DMS79 treated with DMSO at 0.1 percent for 48 hours (cell line): ENCODE results near the gene INHBB.
"Not testable (repeated sequence)": the region's sequence is repeated elsewhere in the genome, so short reads cannot be mapped to it uniquely, and the experiment has no call there.

Experiments used
- DNase-seq: peaks from one replicate; lab custom pipeline; 2025; lab: John Stamatoyannopoulos, UW

The INHBB gene

GRCh38 chr2:120381661-120382060 is 35.7 kb downstream of the INHBB start:
- no peak for DNase-seq

- no peak for DNase-seq
Observed at GRCh38 chr2:120382541-120383144, 36.7 kb downstream of the INHBB start.

GRCh38 chr2:120383191-120383590 is 37.3 kb downstream of the INHBB start:
- no peak for DNase-seq

DNA sequence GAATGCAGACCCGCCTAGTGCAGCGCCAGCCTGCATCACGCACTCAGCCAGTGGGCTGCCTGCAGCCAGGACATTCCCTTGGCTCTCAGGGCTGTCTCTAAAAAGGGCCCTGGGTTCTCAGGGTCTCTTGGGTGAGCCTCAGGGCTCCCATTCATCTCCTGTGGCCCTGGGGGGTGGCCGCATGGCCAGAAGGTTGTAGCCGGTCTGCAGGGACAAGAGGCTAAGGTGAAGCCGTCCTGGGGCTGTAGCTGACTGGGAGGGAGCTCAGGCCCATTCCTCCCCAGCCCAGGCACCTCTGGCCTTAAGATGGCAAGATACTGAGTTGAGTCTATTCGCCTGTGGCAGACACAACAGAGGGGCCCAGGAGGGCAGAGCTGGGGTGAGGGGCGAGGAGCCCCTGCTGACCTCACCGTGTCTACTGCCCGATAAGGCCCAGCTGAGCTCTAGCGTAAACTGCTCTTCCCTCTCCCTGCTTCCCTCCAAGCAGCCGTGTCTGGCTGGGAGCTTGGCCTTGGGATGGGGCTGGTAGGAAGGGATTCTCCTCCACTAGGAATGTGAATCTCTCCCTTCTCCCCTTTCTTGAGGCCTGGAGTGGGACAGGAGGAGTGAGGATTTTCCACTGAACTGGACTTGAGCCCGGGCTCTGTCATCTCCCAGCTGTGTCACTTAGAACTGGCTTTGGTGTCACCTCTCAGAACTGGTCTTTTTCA is 37.9 kb downstream of the INHBB start:
- no peak for DNase-seq

- no peak for DNase-seq
Observed at GRCh38 chr2:120384486-120385354, 38.8 kb downstream of the INHBB start.

- no peak for DNase-seq
Observed at GRCh38 chr2:120385355-120386127, 39.6 kb downstream of the INHBB start.

GRCh38 chr2:120388222-120389035 is 42.5 kb downstream of the INHBB start:
- no peak for DNase-seq

DNA sequence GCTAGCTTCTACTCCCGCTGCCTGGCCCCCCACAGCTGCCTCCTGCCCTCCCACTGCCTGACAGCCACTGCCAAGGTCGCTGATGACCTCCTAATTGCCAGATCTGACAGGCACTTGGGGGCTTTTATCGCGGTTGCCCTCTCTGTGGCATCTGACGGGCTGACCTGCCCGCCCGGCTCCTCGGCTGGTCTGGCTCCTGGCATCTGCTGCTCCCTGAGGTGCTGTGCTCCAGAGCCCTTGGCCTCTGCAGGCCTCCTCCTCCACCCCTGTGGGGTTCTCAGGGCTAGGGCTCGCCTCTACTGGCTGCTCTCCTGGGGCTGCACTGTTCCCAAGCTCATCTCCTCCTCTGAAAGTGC is 43.1 kb downstream of the INHBB start:
- DNase-seq, result no peak

DNA sequence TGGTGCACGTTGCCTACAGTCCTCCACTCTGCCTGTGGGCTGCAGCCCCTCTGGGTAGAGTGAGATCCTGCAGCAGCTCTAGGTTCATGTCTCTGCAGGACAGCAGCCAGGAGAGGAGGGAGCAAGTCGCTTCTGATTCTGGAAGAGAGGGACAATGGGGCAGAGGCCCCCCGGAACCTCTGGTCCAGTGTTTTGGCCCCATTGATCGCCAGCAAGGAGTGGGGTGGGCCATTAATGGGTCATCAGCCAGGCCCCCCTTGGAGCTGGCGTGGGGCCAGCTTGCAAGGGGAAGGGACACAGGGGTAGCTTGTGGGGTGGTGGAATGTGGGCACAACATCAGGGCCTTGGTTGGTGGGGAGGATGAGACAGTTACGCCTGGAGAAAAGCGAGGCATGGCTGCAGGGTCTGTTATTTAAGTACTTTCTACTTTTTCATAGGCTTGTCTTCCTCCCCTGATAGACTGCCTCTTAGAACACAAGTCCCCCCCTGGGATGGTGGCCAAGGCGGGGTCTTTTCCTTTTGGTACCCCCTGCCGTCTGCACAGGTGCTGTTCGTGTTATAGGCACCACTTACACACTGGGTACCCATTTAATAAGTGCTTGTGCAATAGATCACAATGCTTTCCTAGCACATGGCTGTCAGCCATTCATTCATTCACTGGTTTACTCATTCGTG is 44.6 kb downstream of the INHBB start:
- no peak for DNase-seq

DNA sequence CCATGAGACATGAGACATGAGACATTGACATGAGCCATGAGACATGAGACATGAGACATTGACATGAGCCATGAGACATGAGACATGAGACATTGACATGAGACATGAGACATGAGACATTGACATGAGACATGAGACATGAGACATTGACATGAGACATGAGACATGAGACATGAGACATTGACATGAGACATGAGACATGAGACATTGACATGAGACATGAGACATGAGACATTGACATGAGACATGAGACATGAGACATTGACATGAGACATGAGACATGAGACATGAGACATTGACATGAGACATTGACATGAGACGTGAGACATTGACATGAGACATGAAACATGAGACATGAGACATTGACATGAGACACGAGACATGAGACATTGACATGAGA is 45.4 kb downstream of the INHBB start:
- not testable (repeated sequence) for DNase-seq

DNA sequence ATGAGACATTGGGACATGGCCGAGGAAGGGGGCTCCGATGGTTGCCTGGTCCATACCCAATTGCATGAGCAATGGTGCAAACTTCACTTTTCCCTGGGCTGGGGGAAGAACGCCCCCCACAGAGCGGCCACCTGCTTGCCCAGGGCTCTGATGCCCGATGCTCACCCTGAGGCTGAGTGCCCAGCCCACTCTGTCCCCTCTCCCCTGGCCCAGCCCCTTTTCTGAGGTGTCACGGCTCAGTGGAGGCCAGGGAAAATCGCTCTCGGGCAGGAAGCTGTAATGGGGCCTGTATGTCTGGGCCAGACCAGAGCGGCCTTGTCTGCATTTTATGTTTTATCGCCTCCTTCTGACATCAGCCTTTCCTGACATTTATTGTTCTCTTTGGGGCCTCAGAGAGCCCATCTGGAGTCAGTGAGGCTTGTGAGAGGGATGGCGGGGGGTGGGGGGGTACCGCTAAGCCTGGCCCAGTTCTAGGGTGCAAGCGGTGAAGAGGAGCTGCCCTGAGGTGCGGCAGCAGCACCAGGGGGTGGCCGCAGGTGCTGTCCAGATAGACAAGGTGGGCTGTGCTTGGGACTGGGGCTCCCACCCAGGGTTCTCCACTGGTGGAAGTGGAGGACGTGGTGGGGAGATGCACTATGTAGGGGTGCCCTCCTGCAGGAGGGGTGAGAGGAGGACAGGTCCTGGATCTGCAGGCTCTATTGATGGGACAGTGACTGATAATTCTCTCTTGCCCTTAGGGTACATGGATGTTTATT is 46.2 kb downstream of the INHBB start:
- no peak for DNase-seq

DNA sequence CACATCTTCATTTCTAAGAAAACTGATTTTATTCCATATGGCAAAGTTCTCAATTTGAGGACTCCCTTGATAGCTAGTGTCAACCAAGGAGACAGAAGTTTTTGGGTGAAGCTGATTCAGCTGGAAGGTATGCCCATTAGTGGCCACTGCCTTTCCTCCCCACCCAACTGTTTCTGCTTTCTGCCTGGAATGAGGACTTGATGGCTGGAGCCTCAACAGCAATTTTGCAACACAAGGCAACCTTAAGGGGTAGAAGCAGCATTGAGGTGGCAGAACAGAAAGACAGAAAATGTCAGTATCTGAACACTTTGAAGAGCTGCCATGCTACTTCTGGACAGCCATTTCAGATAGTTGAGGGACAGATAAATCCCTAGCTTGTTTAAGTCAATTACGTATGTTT is 47.0 kb downstream of the INHBB start:
- no peak for DNase-seq

DNA sequence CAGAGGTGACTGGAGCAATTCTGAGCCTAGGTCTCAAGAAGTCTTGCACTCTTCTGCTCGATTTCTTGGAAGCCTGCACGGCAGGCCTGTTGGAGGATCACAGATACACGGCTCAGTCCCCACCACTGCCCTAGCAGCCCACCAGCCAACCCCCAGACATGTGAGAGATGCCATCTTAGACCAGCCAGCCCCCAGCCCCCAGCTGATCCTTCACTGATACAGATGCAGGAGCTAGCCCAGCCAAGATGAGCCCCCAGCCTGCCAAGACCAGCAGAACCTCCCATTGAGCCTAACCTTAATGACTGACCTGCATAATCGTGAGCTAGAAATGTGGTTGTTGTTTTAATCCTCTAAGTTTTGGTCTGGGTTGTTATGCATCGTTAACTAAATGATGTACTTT is 47.5 kb downstream of the INHBB start:
- no peak for DNase-seq

DNA sequence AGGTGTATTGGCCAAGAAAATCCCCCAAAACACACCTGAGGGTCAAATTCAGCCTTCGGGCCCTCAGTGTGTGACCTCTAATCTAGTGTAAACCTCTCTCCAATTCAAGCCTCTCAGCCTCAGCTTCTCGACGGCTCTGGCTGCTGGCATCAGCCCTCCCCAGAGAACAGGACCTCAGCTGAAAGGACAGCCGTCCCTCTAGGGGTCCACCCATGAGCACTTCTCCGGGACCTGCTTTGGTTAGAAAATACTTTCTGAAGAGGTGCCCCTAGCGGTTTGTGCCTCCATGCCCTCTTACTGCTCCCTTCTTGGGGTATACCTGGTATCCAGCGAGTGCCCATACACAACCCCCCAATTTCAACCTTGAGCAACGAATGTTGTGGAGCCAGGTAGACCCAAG is 48.8 kb downstream of the INHBB start:
- DNase-seq, result no peak

DNA sequence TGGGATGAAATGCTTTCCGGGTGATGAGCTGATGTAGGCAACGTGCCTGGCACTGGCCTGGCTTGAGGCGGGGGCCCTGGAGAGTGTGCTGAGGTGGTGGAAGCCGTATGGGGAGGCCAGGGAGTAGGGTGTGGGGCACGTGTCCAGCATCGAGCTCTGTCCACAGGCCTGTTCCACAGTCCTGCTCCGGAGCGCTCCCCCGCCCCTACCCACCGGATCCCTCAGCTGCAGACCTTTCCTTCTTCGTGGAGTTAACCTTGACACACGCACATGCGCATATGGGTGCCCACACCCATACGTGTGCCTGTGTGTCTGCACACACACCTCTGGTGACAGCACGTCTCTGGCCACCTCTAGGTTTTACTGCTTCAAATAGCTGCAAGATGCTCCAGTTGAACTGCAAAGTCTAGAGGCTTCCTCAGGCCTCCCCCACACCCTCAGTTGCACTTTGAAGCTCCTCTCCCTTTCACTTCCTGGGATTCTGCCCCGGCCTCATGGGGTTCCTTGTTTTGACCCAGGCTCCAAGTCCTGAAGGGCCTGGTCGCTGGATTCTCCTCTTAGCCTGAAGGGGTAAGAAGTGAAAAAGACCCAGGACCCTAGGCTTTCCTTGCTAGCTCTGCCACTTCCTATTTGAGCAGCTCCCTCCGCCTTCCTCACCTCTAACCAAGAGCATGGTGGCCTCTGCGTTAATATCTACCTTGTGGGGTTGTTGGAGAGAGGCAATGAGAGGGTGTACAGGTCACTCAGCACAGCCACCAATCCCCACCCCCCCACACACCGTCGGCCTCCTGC is 49.5 kb downstream of the INHBB start:
- DNase-seq, result no peak

DNA sequence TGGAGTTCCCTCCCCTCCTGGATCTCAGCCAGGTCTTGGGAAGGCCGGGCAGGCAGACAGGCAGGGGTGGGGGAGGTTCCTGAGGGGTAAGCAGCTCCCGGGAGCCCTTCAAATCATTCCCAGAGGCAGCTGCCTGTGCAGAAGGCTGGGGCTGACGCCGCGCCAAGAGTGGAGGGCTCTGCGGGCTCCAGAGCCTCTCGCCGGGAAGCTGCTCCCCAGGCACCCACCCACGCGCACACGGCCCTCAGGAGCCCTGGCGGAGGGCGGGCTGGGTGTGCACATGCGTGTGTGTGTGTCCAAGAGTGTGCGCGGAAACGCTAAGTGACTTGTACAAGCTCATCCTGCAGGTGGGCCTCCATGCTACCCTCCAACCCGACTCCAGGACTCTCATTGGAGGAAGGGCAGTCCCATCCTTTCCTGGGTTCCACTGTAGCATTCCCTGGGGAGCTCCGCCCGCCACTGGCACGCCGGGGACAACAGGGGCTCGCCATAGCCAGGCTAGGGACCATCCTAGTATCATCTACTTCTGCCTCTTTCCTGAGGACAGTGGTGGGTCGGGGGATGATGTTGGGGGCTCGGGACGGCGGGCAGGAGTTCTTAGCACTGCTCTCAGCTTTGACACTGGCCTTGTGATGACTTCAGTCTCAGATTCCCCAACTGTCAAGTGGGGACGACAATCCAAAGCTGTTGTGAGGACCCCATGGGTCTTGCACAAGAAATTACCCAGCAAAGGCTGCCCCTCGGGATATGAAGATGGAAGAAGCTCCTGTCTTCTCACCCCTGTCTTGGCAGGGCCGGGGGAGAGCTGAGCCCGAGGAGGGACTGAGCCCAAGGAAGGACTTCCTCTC is 50.3 kb downstream of the INHBB start:
- DNase-seq, result peak; percentile 92

DNA sequence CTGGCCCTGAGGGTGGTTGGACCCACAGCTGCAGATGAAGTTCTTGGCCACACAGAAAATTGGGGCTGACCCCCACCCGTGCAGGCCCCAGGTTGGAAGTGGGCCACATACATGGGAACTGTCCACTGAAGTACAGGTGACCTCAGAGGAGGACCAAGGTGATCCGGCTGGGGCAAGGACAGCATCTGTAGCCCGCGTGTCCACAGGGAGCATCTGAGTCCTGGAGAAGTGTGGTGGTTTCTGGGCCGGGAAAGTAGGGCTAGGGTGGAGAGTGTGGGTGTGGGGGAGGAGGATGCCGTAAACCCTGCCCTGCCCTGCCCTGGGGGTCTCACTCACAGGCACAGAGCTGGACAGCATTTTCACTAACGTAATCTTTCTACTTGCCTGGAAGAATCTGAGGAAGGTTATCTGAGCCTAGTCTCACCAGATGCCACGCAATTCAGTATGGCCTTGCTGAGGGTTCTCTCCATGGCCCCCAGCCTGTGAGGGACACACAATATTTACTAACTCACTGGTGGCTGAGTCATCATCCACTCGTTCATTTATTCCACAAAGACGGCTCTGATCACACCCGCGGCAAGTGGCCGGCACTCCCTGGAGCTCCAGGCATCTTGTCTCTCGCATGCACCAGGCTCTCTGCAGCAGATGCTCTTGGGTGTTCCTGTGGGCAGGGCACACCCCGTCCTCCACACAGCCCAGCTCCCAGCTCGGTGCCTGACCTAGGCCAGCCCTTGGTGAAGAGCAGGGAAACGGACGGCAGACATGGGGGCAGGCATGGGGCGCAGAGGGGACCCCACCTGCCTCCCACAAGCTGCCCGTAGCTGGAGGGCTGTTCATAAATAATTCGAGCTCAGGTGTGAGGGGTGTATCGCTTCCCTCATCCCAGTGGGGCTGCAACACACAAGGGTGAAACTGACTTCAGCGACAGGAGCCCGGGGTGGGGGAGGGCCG is 51.2 kb downstream of the INHBB start:
- DNase-seq, result no peak
